Tibial nerve (tissue), 3 donors: ENCODE data around the gene ITGA4.

Experiments
- CTCF ChIP-seq, 5 experiments: fragments of 200-600 bp in 3 of 5; fragments of 450-650 bp in 2 of 5; sonication (generic) in 3 of 5; IDR thresholded peaks; one replicate each; pipeline ENCODE4 v1.5.1; 2016 to 2019; ENCODE audit warnings: antibody characterized with exemption in 5 of 5, mild to moderate bottlenecking in 3 of 5, moderate library complexity in 2 of 5
- POLR2A ChIP-seq, 2 donors: fragments of 450-650 bp; IDR thresholded peaks; one replicate each; pipeline ENCODE4 v1.6.1; 2017; ENCODE audit warnings: antibody characterized with exemption in 2 of 2, mild to moderate bottlenecking in 2 of 2, moderate library complexity in 2 of 2

GRCh38 chr2:181458871-181459270 lies 1.7 kb downstream of the ITGA4 start:
- TF ChIP-seq CTCF (IDR thresholded peaks at IDR 0.05) (no peak), POLR2A (IDR thresholded peaks at IDR 0.05) (no peak)
